ENCODE results near the gene MIS12.

The MIS12 gene

DNA sequence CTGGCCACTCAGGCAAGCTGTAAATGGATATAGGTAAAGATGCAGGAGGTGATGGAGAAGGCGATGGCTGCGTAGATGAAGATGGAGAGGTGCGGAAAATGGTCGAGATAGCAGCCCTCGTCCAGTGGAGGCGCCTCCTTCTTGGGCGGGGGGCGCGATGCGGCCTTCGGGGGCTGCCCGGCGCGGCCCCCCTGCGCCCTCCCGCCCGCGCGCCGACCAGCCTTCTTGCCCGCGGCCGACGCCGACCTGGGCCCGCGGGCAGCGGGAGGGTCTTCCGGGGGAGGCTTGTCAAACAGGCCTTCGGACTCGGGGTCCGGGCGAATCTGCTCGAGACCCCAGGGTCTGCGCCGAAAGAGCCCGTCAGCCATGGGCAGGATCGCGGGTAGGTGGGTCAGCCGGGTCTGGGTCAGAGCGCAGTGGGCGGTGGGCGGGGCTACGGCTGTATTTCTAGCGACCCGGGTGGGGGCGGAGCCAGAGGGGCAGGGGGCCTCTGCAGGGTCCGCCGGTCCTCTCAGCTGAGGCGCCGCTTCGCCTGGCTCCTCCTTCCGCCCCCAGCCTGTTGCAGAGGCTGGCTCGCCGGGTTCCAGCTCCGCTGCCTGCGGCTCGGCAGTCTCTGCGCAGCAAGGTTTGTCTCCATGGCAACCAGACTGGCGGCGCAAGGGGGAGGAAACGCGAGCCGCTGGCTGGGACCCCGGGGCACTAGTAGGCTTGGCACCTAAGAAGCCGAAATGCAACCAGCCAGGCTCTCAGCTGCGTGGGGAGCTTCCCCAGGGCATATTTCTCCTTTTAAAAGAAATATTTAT lies 14.4 kb downstream of the MIS12 start:
- DNase-seq, result peak; percentile 79 to 83

DNA sequence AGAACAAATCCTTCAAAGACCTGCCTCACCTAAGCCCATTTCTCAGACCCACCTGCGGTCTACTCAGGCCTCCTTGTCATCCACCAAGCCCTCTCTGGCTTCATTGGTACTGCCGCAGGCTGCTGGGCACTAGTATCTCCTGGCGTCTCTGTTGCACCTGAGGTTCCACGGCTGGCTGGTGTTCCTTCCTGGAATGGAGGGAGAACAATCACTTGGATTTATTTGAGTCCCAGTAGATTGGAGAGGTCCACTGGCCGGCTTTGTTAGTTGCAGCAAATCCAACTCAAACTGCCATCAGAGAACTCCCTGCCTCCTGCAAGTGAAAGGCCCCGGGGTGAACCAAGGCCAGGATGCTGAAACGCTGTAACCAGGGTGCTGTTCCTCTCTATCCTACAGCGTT lies 15.3 kb downstream of the MIS12 start:
- DNase-seq, result no peak

DNA sequence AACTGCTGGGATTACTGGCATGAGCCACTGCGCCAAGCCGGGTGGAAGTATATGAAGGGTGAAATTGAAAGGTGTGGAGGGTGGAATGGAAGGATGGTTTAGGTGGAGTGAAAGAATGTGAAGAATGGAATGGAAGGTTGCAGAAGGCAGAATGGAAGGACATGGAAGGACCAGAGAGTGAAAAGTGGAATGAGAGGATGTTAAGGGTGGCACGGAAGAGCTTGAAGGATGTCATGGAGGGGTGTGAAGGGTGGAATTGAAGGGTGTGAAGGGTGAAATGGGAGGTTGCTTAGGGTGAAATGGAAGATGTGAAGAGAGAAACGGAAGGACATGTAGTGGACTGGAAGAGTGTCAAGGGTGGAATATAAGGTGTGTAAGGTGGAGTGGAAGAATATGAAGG lies 16.2 kb downstream of the MIS12 start:
- DNase-seq, result no peak

DNA sequence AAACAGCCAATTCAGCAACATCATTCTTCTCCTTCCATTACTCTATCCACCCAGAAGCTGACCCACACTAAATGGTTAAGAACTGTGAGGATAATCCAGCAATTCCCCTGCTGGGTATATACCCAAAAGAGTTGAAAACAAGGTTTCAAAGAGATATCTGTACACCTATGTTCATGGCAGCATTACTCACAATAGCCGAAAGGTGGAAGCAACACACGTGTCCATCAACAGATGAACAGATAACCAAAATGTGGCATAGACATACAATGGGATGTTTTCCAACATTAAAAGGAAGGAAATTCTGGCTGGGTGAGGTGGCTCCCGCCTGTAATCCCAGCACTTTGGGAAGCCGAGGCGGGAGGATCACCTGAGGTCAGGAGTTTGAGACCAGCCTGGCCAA lies 19.9 kb downstream of the MIS12 start:
- no peak for DNase-seq

DNA sequence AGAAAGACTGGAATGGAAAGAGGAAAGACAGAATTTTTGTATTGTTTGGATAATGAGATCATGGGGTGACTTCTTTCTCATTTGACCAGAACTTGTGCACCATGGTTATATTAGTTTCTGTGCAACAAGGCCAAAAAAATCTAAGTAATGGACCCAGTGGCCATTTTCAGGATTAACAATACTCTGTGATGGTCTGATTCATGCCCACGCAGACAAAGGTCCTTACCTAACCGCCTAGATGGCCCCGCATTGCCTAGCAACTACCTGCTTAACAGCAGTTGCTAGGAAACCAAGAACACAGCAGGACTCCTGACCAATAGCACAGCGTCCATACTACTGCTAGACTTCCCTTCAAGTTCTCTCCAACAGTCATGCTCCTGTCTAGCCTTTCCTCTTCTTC lies 22.4 kb downstream of the MIS12 start:
- no peak for DNase-seq

DNA sequence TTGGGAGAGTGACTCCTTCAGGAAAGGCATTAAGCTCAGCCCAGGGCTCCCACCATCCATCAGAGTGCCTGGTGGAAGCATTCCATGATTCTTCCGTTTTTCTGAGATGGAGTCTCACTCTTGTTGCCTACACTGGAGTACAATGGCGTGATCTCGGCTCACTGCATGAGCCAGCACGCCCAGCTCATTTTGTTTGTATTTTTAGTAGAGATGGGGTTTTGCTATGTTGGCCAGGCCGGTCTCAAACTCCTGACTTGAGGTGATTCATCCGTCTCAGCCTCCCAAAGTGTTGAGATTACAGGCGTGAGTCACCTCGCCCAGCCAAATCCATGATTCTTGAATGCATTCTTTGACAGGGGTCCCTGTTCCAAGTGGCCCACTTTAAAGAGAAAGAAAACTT lies 23.1 kb downstream of the MIS12 start:
- no peak for DNase-seq

DNA sequence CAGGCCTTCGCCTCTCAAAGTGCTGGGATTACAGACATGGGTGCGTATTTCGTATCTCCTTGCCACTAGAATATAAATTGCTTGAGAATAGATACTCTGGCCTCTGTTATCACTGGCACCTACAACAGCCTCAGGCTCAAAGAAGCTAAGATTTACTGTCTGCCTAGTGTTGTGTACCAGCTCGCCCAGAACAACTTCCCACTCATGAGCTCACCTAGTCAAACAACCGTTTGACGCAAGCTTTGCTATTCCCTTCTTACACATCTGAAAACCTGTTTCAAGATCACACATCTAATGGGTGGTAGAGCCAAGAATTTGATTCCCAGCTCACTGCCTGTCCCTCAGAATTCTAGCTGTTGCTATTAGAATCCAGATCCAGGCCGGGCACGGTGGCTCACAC lies 24.4 kb downstream of the MIS12 start:
- DNase-seq, result no peak

DNA sequence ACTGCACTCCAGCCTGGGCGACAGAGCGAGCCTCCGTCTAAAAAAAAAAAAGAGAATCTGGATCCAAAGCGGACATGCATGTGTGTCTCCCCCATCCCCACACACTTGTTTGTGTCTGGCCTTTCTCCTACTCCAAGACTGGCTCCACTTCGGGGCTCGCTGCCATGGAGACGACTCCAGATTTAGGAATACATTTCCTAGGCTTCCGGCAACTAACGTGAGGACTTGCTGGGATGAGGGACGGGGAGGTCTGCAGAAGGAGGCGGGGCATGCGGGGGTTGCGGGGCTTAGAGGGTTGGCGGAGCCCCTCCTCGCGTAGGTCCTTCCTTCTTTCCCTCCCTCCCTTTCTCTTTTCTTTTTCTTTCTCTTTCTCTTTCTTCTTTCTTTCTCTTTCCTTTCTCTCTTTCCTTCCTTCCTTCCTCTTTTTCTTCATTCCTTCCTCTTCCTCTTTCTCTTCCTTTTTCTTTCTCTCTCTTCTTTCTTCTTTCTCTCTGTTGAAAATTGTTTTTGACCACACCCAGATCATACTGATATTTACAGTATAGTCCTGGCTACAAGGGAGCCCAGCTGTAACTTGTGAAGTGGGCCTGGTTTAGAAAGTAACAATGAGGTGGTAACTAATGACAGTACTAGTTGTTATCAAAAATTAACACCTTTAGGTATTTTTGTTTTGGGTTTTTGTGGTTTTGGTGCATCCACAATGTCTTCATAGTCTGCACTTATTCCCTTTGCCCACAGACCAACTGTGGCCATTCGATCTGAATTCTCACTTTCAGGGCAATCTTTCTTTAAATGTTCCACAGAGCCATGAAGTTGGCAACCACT lies 25.2 kb downstream of the MIS12 start:
- no peak for DNase-seq

DNA sequence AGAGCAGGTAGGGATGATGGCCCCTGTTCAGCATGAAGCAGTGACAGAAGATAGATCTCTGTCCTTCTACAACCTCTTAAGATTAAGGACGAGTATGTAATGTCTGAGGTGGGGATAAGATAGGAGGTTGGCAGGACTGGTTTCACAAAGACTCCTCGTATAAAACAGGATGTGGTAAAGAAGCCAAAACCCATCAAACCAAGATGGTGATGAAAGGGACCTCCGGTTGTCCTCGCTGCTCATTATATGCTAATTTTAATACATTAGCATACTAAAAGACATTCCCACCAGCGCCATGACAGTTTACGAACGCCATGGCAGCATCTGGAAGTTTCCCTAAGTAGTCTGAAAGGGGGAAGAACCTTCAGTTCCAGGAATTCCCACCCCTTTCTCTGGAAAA lies 27.3 kb downstream of the MIS12 start:
- no peak for DNase-seq

DNA sequence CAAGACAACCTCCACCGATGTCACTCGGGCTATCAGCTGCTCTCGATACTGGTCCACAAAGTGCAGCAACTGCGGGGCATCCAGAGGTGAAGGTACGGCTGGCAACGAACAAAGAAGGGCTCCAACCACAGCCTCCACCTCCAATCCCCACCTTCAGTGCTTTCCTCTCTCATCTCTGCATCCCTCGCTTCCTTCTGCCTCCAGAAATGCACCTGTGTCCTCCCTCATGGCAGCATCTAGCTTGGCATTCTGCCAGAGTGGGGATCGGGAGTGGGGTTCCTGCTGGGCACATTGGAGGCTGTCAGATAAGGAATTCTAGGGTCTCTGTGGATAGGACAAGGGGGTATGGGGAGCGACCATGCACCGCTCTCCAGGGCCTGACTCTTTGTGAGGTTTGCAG lies 28.6 kb downstream of the MIS12 start:
- no peak for DNase-seq

DNA sequence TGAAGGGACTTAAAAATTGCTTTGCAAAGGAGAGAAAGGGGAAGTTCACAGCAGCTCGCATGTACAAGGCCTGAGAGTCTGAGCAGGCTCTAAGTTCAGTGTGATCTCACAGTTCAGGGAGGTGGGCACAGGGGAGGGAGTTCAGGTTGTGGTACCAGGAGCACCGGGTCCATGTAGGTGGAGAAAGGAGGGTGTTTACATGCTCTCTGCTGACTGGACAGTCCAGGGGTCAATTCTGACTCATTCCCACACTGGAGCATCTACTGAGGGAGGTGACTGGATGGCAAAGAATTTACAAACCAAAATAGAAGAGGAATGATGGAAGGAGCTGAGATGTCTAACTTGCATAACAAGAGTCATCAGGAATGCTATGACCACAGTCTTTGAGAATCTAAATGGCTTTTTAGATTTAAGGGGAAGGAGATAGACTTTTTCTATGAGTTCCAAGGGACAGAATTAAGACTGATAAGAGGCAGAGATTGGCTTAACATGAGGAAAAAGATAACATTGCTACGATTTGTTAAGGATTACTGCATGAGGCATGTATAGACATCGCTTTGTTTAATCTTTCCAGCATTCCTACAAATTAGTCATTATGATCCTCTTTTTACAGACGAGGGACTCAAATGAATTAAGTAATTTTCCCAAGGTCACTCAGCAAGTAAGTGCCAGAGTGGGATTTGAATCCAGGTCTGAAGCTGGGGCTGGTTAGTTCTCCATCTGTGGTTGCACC lies 29.9 kb downstream of the MIS12 start:
- DNase-seq, result no peak

DNA sequence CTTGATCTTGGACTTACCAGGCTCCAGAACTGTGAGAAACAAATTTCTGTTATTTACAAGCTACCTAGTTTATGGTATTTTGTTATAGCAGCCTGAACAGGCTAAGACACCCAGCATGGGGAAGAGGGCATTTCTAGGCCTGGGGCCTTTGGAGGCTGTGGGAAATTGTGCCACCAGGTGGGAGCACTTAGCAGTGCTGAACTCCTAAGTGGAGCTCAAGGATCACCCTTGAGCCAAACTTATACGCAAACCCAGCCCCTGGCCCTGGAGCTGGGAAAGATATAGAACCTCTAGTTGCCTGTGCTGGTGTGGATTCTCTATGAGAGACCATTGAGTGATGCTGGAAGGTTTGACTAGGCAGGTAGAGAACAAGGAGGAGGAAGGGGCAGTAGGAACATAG lies 36.1 kb downstream of the MIS12 start:
- no peak for DNase-seq

DNA sequence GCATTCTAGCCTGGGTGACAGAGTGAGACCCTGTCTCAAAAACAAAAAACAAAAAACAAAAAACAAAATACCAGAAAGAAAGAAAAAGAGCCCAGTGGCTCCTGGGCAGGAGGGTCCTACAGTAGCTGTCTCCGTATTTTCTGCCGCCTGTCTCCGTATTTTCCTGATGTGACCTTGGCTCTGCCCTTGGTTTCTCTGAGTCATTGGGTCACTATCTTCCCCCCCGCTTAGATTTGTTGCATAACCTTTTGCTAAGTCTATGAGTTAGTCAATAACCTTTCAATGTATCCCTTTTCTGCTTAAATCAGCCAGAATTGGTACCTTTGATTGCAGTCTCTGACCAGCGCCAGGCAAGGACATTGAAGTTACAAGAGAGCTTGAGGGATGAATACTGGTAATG lies 36.9 kb downstream of the MIS12 start:
- no peak for DNase-seq

DNA sequence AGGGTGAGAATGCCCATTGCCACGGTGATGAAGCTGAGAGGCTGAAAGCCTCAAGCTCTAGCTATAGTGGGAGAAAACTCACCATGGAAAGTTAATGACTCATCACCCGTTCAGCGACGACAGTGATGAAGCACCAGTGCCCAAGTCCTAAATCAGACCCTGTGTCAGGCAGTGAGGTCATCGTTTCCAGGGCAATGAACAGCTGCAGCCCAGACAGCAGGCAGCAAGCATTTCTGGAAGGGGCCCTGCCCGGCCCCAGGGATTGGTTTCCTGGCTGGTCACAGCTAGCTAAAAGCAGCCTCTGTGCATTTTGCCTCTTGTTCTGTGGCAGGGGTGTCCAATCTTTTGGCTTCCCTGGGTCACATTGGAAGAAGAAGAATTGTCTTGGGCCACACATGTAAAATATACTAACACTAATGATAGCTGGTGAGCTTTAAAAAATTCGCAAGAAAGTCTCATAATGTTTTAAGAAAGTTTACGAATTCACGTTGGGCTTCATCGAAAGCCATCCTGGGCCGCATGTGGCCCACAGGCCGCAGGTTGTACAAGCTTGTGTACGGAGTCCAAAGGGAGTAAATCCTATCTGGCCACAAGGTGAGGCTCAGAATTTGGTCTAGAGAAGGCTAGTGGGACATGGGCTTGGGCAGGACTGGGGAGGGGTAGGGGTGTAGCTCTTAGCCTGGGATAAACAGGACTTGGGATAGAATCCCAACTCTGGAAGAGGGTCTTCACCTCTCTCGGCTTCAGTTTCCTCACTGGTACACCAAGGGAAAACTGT lies 40.6 kb downstream of the MIS12 start:
- DNase-seq, result peak in 1 of 2 experiments; percentile 15

DNA sequence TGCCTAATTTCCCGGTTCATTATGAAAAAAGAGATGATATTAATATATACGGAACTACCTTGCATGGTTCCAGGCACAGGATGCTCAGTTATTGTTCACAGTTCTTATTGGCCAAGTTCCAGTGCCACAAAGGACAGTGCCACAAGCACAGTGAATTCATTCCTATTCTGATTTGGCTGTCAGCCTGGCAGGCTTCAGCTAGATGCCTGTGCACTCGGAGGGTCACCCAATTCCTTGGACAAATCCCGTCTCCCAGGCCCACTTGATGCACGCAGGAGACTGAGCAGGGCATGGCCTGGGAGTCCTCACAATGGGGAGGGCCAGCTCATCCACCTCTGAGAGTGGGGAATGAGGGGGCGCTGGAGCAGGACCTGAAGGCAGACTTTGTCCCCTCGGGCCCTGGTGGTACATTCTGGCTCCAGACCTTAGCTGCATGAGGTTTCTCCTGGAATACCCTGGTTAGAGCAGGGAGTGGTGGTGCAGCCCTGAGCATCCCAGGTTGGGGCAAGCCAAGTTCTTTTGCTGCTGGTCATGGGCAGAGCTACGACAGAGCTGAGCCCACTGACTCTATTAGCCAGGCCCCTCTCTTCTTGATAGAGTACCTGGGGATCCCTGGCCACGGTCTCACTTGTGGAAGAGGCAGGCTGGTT lies 41.4 kb downstream of the MIS12 start:
- DNase-seq, result no peak

DNA sequence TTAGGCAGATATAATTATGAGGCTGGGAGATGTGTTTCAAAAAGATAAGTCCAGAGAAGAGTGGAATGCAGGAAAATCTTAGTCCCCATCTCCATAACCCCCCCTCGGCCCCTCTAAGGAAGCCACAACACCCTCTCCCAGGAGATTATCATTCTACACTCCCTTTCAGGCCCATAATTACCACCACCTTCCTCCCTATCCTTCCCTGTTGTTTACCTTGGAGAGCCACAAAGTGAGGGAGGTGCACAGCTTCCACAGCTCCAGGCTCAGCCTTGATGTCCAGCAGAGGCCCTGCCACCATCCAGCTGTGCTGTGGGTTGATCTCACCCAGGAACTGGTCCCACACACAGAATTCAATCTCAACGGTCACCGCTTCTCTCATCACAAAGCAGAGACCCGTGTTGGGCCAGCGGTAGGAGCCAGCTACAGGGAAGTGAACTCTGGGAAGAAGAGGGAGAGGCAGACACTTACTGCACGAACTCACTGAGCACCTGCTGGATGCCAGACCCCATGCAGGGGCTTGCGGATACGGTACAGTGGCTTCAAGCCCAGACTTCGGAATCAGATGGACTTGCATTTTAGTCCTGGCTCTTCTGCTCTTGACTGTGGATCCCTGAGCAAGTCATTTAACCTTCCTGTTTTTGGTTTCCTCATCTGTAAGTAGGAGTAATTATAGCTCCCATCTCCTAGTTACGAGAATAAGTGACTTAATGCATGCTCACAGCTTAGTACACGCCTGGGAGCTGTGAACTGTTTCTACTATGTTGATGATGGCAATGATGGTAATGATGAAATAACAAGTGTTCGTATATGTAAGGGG lies 44.1 kb downstream of the MIS12 start:
- no peak for DNase-seq

DNA sequence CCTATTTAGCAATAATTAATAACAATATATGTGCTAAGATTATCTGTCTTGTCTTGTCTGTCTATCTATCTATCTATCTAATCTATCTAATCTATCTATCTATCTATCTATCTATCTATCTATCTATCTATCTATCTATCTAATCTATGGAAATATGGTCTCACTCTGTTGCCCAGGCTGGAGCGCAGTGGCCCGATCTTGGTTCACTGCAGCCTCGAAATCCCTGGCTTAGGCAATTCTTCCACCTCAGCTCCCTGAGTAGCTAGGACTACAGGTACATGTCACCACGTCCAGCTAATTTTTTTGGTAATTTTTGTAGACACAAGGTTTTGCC lies 44.7 kb downstream of the MIS12 start:
- no peak for DNase-seq

DNA sequence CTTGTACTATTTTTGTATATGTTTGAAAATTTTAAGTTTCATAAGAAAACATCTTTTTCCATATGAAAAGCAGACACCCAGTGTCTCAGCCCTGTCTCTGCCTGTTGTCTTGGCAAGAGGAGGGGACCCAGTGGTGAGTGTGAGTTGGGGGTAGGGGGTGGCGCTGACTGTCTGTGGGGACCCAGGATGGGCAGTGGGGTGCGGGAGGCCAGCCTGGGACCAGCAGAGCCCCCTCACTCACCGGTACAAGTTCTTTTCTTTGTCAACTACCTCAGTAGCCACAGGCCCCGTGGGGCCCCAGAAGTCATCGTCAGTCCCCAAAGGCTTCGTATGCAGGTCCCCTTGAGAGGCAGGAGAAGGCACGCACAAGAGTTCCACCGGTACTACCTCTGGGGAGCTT lies 46.2 kb downstream of the MIS12 start:
- DNase-seq, result no peak

DNA sequence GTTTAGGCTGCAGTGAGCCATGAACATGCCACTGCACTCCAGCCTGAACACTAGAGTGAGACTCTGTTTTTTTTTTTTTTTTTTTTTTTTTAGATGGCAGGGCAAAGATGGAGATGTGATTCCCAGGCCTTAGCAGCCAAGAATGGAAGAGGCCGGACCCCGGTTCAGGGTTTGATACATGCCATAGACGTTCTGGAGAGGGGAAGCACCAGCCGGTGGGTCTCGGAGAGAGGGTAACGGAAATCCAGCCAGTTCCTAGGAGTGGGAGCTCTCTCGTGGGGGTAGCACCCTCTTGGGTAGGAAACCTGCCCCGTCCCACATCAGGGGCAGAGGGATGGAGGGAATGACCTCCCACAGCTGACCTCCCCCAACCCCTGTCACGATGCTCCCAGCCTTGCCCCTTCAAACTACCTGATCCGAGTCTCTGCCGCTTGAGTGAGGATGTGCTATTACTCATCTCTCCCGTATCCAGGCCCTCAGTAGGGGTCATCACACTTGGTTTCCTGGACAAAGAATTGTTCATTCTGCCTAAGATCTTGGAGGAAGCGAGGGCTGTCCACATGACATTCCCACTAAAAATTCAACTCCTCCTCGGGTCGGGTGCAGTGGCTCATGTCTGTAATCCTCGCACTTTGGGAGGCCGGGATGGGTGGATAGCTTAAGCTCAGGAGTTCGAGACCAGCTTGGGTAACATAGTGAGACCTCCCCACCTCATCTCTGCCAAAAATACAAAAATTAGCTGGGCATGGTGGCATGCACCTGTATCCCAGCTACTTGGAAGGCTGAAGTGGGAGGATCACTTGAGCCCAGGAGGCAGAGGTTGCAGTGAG lies 47.3 kb downstream of the MIS12 start:
- no peak for DNase-seq

DNA sequence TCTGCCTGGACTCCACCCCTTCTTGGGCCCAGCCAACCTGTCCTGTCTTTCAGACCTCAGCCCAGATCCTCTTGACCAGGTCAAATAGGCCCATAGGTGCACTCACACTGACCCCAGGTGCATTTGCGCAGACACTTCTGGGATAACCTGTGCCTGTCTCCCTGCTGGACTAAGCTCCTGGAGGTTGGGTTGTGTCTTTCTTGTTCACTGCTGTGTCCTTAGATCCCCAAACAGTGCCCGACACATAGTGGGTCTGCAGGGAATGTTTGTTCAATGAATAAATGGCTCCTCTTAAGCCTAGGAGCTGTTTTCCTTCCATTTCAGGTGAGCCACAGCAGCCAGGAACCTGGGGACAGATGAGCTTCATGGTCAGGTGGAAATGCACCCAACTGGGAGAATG lies 49.1 kb downstream of the MIS12 start:
- no peak for DNase-seq
